DND-41 (cell line): ENCODE measurements around the gene ZNF786.
"Not testable (repeated sequence)": the region's sequence is repeated elsewhere in the genome, so short reads cannot be mapped to it uniquely, and the experiment has no call there.

ENCODE experiments used
- ATAC-seq: fragments of 200-7000 bp; cut with Tn5 transposase; 3 replicates; pipeline ENCODE4 v1.9.1; 2021; ENCODE audit warnings: low read depth; ENCODE audit not compliant: insufficient read depth
- DNase-seq: peaks from one replicate; pipeline ENCODE4 v3.0.0-alpha.2; 2020
- H2AFZ ChIP-seq: 2 replicates; pipeline ENCODE4 v1.6.0; 2012; ENCODE audit warnings: low read depth, low read length
- H3K27ac ChIP-seq: 2 replicates; pipeline ENCODE4 v1.5.1; 2012; ENCODE audit warnings: low read length, inconsistent platforms
- H3K27me3 ChIP-seq: fragments of 200-600 bp; sonication (generic); 2 replicates; pipeline ENCODE4 v1.6.0; 2012; ENCODE audit warnings: low read length, mild to moderate bottlenecking, inconsistent platforms; ENCODE audit not compliant: insufficient read depth, poor library complexity
- H3K36me3 ChIP-seq: 2 replicates; pipeline ENCODE4 v1.5.1; 2012; ENCODE audit warnings: low read length, inconsistent platforms; ENCODE audit not compliant: insufficient read depth
- H3K4me1 ChIP-seq: 2 replicates; pipeline ENCODE4 v1.5.1; 2012; ENCODE audit warnings: mild to moderate bottlenecking, low read length; ENCODE audit not compliant: insufficient read depth
- H3K4me2 ChIP-seq: 2 replicates; pipeline ENCODE4 v1.6.0; 2012; ENCODE audit warnings: mild to moderate bottlenecking, moderate library complexity, low read length, inconsistent platforms; ENCODE audit not compliant: insufficient read depth
- H3K4me3 ChIP-seq, 2 experiments: fragments of 200-600 bp in 1 of 2; shearing (Covaris generic) in 1 of 2; 2 replicates each; pipeline ENCODE4 v1.5.1; 2012 to 2016; ENCODE audit warnings: inconsistent platforms in 2 of 2, low read length in 2 of 2, mild to moderate bottlenecking in 2 of 2, low read depth in 1 of 2, moderate library complexity in 1 of 2
- H3K79me2 ChIP-seq: 2 replicates; pipeline ENCODE4 v1.6.0; 2012; ENCODE audit warnings: low read length, inconsistent platforms; ENCODE audit not compliant: insufficient read depth
- H3K9ac ChIP-seq: 2 replicates; pipeline ENCODE4 v1.6.0; 2012; ENCODE audit warnings: low read depth, mild to moderate bottlenecking, inconsistent platforms, low read length, moderate library complexity
- H3K9me3 ChIP-seq: 2 replicates; pipeline ENCODE4 v1.5.1; 2012; ENCODE audit warnings: low read length, moderate library complexity, mild to moderate bottlenecking, inconsistent platforms; ENCODE audit not compliant: insufficient read depth, severe bottlenecking
- H4K20me1 ChIP-seq: 2 replicates; pipeline ENCODE4 v1.6.0; 2012; ENCODE audit warnings: low read length; ENCODE audit not compliant: insufficient read depth
- EZH2 ChIP-seq: IDR thresholded peaks from 3 replicates; pipeline ENCODE4 v1.6.1; 2012; ENCODE audit warnings: borderline replicate concordance, low read depth, mild to moderate bottlenecking, moderate library complexity, low read length, inconsistent platforms; ENCODE audit not compliant: severe bottlenecking
- TF ChIP-seq, protein P1 (sequence below): IDR thresholded peaks from 2 replicates; pipeline ENCODE4 v1.5.1; 2012; ENCODE audit warnings: borderline replicate concordance, low read length, moderate library complexity, mild to moderate bottlenecking; ENCODE audit not compliant: poor library complexity, severe bottlenecking; ENCODE audit errors: extremely low read depth

The ZNF786 gene

DNA sequence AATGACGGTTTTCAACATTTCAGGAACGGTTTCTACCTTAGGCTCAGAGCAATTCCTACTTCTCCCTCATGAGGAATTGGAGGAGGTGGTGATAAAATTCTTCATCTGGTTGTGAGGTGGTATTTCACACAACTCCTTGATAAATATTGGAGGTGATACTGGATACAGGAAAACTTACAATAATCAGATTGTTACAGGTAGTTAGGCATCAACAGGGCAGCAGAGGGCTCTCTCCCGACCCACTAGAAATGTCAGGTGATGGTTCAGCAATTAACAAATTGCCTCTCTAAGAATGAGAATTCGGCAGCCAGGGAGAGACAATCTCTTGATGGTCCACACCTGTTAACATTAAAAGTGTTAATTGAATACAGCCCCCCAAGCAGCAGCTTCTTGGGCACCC is 22.6 kb downstream of the ZNF786 start:
- DNase-seq, result no peak
- no peak for ATAC-seq

DNA sequence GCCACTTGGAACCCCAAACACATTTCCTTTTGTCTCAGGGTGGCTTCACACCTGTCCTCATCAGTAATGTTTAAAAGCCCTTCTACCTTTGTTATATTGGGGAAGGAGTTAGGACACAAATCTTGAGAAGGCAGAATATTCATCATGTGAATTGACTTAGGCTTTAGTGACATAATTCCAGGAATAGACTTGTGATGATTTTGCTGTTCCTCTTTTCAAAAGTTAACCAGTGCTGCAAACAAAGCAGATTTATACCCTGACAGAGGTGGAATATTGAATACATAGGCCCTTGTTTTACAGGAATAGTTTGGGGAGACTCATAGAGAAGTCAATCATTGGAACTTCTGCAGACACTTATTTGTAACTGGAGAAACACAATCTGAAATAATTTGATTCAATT is 27.0 kb downstream of the ZNF786 start:
- Histone ChIP-seq H2AFZ (no peak overlapping the region), H3K9me3 (no peaks in the 10 kb centered on the region), H3K27ac (no peak overlapping the region), H3K4me2 (no peak overlapping the region), H3K4me3 (no peak overlapping the region), H3K9ac (no peak overlapping the region), H3K4me1 (peaks cover 9% of the 10 kb centered on the region), H3K36me3 (peaks cover 10% of the 10 kb centered on the region), H3K27me3 (no peaks in the 10 kb centered on the region), H3K79me2 (peaks cover 4% of the 10 kb centered on the region; the same call in 1 of the 2 replicates), H4K20me1 (no peaks in the 10 kb centered on the region)
- no peak for TF ChIP-seq EZH2
- TF ChIP-seq, protein P1, sequence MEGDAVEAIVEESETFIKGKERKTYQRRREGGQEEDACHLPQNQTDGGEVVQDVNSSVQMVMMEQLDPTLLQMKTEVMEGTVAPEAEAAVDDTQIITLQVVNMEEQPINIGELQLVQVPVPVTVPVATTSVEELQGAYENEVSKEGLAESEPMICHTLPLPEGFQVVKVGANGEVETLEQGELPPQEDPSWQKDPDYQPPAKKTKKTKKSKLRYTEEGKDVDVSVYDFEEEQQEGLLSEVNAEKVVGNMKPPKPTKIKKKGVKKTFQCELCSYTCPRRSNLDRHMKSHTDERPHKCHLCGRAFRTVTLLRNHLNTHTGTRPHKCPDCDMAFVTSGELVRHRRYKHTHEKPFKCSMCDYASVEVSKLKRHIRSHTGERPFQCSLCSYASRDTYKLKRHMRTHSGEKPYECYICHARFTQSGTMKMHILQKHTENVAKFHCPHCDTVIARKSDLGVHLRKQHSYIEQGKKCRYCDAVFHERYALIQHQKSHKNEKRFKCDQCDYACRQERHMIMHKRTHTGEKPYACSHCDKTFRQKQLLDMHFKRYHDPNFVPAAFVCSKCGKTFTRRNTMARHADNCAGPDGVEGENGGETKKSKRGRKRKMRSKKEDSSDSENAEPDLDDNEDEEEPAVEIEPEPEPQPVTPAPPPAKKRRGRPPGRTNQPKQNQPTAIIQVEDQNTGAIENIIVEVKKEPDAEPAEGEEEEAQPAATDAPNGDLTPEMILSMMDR, result no peak
- DNase-seq (no peak), ATAC-seq (no peak)

More for the DNA sequence above, 22.6 kb downstream of the ZNF786 start:
- H3K4me2 ChIP-seq, result no peak overlapping the region
- H3K27me3 ChIP-seq, result no peaks in the 10 kb centered on the region
- H3K27ac ChIP-seq, result no peak overlapping the region
- no peak for TF ChIP-seq EZH2
- TF ChIP-seq, protein P1, result peak; percentile 32
- peaks cover 4% of the 10 kb centered on the region; the same call in 1 of the 2 replicates for H4K20me1 ChIP-seq
- H3K4me1 ChIP-seq, result peaks cover 9% of the 10 kb centered on the region
- H3K79me2 ChIP-seq, result peaks cover 4% of the 10 kb centered on the region; the same call in 1 of the 2 replicates
- H3K4me3 ChIP-seq, result no peak overlapping the region
- peaks cover 41% of the 10 kb centered on the region for H3K36me3 ChIP-seq
- H2AFZ ChIP-seq, result no peak overlapping the region
- no peak overlapping the region for H3K9ac ChIP-seq
- H3K9me3 ChIP-seq, result no peaks in the 10 kb centered on the region

GRCh38 chr7:149062217-149062899 is 28.2 kb downstream of the ZNF786 start:
- not testable (repeated sequence) for ATAC-seq, DNase-seq, H3K27me3 ChIP-seq, H3K36me3 ChIP-seq, H4K20me1 ChIP-seq, H3K4me1 ChIP-seq, H3K4me2 ChIP-seq, H3K9ac ChIP-seq, H3K27ac ChIP-seq, H3K4me3 ChIP-seq, H3K9me3 ChIP-seq, H3K79me2 ChIP-seq, H2AFZ ChIP-seq

- Histone ChIP-seq H3K36me3 (no peaks in the 10 kb centered on the region), H3K4me3 (no peak overlapping the region), H3K9me3 (no peaks in the 10 kb centered on the region), H4K20me1 (no peaks in the 10 kb centered on the region), H3K79me2 (peaks cover 4% of the 10 kb centered on the region; the same call in 1 of the 2 replicates), H3K9ac (no peak overlapping the region), H3K4me2 (no peak overlapping the region), H3K4me1 (peaks cover 6% of the 10 kb centered on the region), H3K27ac (no peak overlapping the region), H3K27me3 (no peaks in the 10 kb centered on the region), H2AFZ (no peak overlapping the region)
- DNase-seq, result no peak
- TF ChIP-seq EZH2, result no peak
- TF ChIP-seq, protein P1, result no peak
- no peak for ATAC-seq
These were observed 30.4 kb downstream of the ZNF786 start for GRCh38 chr7:149060156-149060555.
